Endodermal cell (in vitro differentiated cells): ENCODE data around the gene KISS1R. TPM values are rescaled to one million over a fixed set of nuclear protein-coding genes. Genes with fewer than 3 reads are reported as not detected.

ENCODE experiments used
- DNase-seq: peaks from one replicate; pipeline ENCODE4 v3.0.0-alpha.2; 2017
- H3K27ac ChIP-seq: 2 replicates; pipeline ENCODE4 v1.5.1; 2013; ENCODE audit warnings: mild to moderate bottlenecking, low read depth, low read length, moderate library complexity
- H3K27me3 ChIP-seq: 2 replicates; pipeline ENCODE4 v1.6.1; 2013; ENCODE audit warnings: mild to moderate bottlenecking, low read length, moderate library complexity; ENCODE audit not compliant: insufficient read depth, control insufficient read depth, poor library complexity, severe bottlenecking
- H3K36me3 ChIP-seq: 2 replicates; pipeline ENCODE4 v1.7.0; 2013; ENCODE audit warnings: mild to moderate bottlenecking, low read length, moderate library complexity; ENCODE audit not compliant: control insufficient read depth, insufficient read depth
- H3K4me1 ChIP-seq: one replicate; pipeline ENCODE4 v1.7.0; 2013; ENCODE audit warnings: low read length; ENCODE audit not compliant: control insufficient read depth, insufficient read depth
- H3K4me3 ChIP-seq: 2 replicates; pipeline ENCODE4 v1.5.1; 2013; ENCODE audit warnings: mild to moderate bottlenecking, low read length, moderate library complexity
- H3K9ac ChIP-seq: 2 replicates; pipeline ENCODE4 v1.6.1; 2013; ENCODE audit warnings: mild to moderate bottlenecking, low read length, moderate library complexity; ENCODE audit not compliant: poor library complexity, severe bottlenecking; ENCODE audit errors: extremely low read depth
- H3K9me3 ChIP-seq: 2 replicates; pipeline ENCODE4 v1.6.1; 2013; ENCODE audit warnings: mild to moderate bottlenecking, low read length, moderate library complexity; ENCODE audit not compliant: control insufficient read depth
- H3K27ac Mint-ChIP-seq: 2 replicates; pipeline ENCODE4 v1.8.0; 2020; ENCODE audit warnings: mixed read lengths
- H3K27me3 Mint-ChIP-seq: 2 replicates; pipeline ENCODE4 v1.8.0; 2021; ENCODE audit warnings: mild to moderate bottlenecking, mixed read lengths; ENCODE audit not compliant: insufficient read depth
- H3K36me3 Mint-ChIP-seq: 2 replicates; pipeline ENCODE4 v1.8.0; 2020; ENCODE audit warnings: low read depth, mixed read lengths
- H3K4me1 Mint-ChIP-seq: 2 replicates; pipeline ENCODE4 v1.8.0; 2020; ENCODE audit warnings: mixed read lengths
- H3K4me3 Mint-ChIP-seq: 2 replicates; pipeline ENCODE4 v1.8.0; 2020; ENCODE audit warnings: mild to moderate bottlenecking, moderate library complexity, mixed read lengths
- H3K9me3 Mint-ChIP-seq: 2 replicates; pipeline ENCODE4 v1.8.0; 2020; ENCODE audit warnings: mild to moderate bottlenecking, mixed read lengths
- WGBS, 2 experiments: methylation state at CpG; one replicate each; pipeline versions ENCODE4 v1.1.5 to v1.1.7; 2013; ENCODE audit warnings: missing lambda C conversion rate in 2 of 2, mixed read lengths in 1 of 2; ENCODE audit not compliant: insufficient coverage in 1 of 2, insufficient read length in 1 of 2; 5-methylcytosine and 5-hydroxymethylcytosine counted together
- total RNA-seq, 2 donors: library from RNA; stranded (reverse); fragmentation: NEBNext Ultra II Directional in 1 of 2; extraction: Animal tissue kit (Norgen Biotek cat#: 25700) in 1 of 2; gene quantifications; 2 replicates in 1 of 2; 3 replicates in 1 of 2; pipeline ENCODE4 v1.2.1, GENCODE V29; 2021
- TF ChIP-seq, protein P1 (sequence below): fragments of 200-600 bp; sonication (generic); conservative IDR thresholded peaks from 2 replicates; pipeline ENCODE4 v1.5.0; 2021; ENCODE audit warnings: antibody characterized with exemption, mild to moderate bottlenecking

Gene KISS1R
- total RNA-seq, 2 donors from 2014 or later: 0.73 TPM; not detected in 1

DNA sequence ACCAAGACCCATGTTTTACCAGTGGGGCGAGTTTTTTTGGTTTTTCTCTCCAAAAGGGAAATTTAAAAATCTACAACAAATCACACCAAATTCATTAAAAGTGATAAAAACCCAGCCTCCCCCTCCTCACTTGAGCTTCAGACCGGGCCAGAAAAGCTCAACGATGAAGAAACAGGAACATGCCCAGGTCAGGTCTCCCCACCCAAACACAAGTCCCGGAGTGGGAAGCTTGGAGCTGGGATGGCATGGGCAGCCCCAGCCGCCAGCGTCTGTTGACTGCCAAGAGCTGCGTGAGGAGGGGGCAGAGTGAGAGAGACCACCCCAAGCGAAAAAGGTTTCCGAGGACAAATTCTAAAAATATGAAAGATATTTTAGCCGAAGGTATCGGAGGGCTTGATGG, 20.1 kb upstream of the KISS1R start:
- peaks cover 10% of the 10 kb centered on the region for H3K36me3 ChIP-seq
- no peaks in the 10 kb centered on the region for H3K27me3 Mint-ChIP-seq
- TF ChIP-seq, protein P1, sequence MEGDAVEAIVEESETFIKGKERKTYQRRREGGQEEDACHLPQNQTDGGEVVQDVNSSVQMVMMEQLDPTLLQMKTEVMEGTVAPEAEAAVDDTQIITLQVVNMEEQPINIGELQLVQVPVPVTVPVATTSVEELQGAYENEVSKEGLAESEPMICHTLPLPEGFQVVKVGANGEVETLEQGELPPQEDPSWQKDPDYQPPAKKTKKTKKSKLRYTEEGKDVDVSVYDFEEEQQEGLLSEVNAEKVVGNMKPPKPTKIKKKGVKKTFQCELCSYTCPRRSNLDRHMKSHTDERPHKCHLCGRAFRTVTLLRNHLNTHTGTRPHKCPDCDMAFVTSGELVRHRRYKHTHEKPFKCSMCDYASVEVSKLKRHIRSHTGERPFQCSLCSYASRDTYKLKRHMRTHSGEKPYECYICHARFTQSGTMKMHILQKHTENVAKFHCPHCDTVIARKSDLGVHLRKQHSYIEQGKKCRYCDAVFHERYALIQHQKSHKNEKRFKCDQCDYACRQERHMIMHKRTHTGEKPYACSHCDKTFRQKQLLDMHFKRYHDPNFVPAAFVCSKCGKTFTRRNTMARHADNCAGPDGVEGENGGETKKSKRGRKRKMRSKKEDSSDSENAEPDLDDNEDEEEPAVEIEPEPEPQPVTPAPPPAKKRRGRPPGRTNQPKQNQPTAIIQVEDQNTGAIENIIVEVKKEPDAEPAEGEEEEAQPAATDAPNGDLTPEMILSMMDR: no peak
- H3K4me1 Mint-ChIP-seq: peaks cover 2% of the 10 kb centered on the region
- 89 to 100% methylated on average over 3 to 11 of the region's 11 CpGs for WGBS, 2 experiments
- no peaks in the 10 kb centered on the region for H3K27me3 ChIP-seq
- H3K4me1 ChIP-seq: no peaks in the 10 kb centered on the region
- H3K27ac Mint-ChIP-seq: no peak overlapping the region
- no peak overlapping the region for H3K27ac ChIP-seq
- H3K4me3 ChIP-seq: no peak overlapping the region
- H3K9ac ChIP-seq: no peak overlapping the region
- peaks cover 19% of the 10 kb centered on the region for H3K36me3 Mint-ChIP-seq
- DNase-seq: no peak
- H3K4me3 Mint-ChIP-seq: no peak overlapping the region
- no peaks in the 10 kb centered on the region for H3K9me3 ChIP-seq
- no peaks in the 10 kb centered on the region for H3K9me3 Mint-ChIP-seq

DNA sequence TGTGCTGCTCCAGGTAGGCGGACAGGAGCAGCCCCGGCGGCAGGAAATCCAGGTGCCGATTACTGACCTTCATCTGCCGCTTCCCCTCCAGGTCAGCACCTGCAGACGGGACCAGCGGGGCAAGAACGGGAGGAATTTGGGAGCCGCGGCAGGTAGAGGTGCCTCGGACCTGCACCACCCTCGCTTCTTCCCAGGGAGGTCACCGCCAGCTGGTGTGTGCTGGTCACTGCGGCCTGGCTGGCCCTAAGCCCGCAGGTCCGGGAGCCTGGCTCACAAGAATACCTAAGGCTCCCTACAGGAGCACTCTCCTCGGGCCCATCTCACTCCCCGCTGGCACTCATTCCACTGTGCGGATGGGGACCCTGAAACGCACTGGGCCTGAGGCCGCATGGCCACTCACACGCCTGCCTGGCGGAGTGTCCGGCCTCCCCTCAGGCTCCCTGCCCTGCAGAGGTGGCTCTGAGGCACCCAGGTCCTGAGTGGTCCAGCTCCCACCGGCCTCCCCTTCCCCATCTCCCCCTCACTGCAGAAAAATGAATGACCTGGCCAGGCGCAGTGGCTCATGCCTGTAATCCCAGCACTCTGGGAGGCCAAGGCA, 19.6 kb upstream of the KISS1R start:
- Mint-ChIP-seq H3K27ac (peak overlapping the region; percentile 35), H3K4me3 (no peak overlapping the region), H3K27me3 (no peaks in the 10 kb centered on the region), H3K9me3 (no peaks in the 10 kb centered on the region), H3K36me3 (peaks cover 21% of the 10 kb centered on the region), H3K4me1 (peaks cover 2% of the 10 kb centered on the region)
- peak; percentile 85 for DNase-seq
- Histone ChIP-seq H3K27ac (no peak overlapping the region), H3K4me1 (no peaks in the 10 kb centered on the region), H3K27me3 (no peaks in the 10 kb centered on the region), H3K36me3 (peaks cover 15% of the 10 kb centered on the region), H3K9me3 (no peaks in the 10 kb centered on the region), H3K9ac (no peak overlapping the region), H3K4me3 (no peak overlapping the region)
- TF ChIP-seq, protein P1: peak; percentile 59
- 89 to 95% methylated on average over 10 to 26 of the region's 26 CpGs for WGBS, 2 experiments

DNA sequence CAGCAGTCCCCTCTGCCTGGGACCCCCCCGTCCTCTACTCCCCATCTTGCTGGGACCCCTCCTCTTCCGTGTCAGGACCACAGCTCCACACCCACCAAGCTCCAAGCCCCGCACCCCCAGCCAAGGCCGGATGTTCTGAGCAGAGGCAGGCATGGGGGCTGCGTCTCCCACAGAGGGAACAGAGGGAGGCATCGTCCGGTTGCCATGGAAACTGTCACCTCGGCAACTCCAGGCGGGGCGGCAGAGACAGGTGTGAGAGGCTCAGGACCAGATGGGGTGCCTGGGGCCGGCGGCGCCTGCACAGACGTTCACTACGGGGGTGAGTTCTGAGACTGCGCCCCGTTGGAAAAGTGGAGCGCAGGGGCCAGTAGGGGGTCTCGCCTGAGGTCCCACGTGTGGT, 18.5 kb upstream of the KISS1R start:
- H3K9me3 Mint-ChIP-seq: no peaks in the 10 kb centered on the region
- no peaks in the 10 kb centered on the region for H3K27me3 Mint-ChIP-seq
- H3K36me3 Mint-ChIP-seq: peaks cover 23% of the 10 kb centered on the region
- TF ChIP-seq, protein P1: no peak
- no peak overlapping the region for H3K4me3 Mint-ChIP-seq
- DNase-seq: peak; percentile 68
- Histone ChIP-seq H3K27ac (peak overlapping the region; percentile 63), H3K4me1 (no peaks in the 10 kb centered on the region), H3K27me3 (no peaks in the 10 kb centered on the region), H3K4me3 (no peak overlapping the region), H3K9me3 (no peaks in the 10 kb centered on the region), H3K9ac (no peak overlapping the region), H3K36me3 (peaks cover 20% of the 10 kb centered on the region)
- H3K27ac Mint-ChIP-seq: no peak overlapping the region
- 82 to 93% methylated on average over 16 to 19 of the region's 20 CpGs for WGBS, 2 experiments
- H3K4me1 Mint-ChIP-seq: peaks cover 2% of the 10 kb centered on the region
